CD4-positive, alpha-beta T cell treated with Interleukin-15 for 1 hour (primary cell): Measurements from ENCODE around the gene SLF1.

Source experiments
- DNase-seq: peaks from one replicate; pipeline ENCODE4 v3.0.0-alpha.2; 2020

The SLF1 gene

GRCh38 chr5:94667937-94668336 lies 49.5 kb downstream of the SLF1 start:
- DNase-seq: no peak

GRCh38 chr5:94670726-94671125 lies 52.3 kb downstream of the SLF1 start:
- no peak for DNase-seq

- DNase-seq: no peak
Observed at GRCh38 chr5:94672746-94673145, 54.3 kb downstream of the SLF1 start.

- DNase-seq: no peak
Observed at GRCh38 chr5:94674490-94675382, 56.3 kb downstream of the SLF1 start.

GRCh38 chr5:94675965-94676618 lies 57.6 kb downstream of the SLF1 start:
- no peak for DNase-seq

- no peak for DNase-seq
Observed at GRCh38 chr5:94682814-94683520, 64.5 kb downstream of the SLF1 start.

GRCh38 chr5:94689908-94690307 lies 71.4 kb downstream of the SLF1 start:
- DNase-seq: no peak

- DNase-seq: no peak
Observed at GRCh38 chr5:94690778-94691177, 72.3 kb downstream of the SLF1 start.

- no peak for DNase-seq
Observed at GRCh38 chr5:94691291-94691690, 72.8 kb downstream of the SLF1 start.

- DNase-seq: no peak
Observed at GRCh38 chr5:94691949-94692348, 73.5 kb downstream of the SLF1 start.

GRCh38 chr5:94692581-94692980 lies 74.1 kb downstream of the SLF1 start:
- no peak for DNase-seq

- DNase-seq: no peak
Observed at GRCh38 chr5:94693043-94693822, 74.8 kb downstream of the SLF1 start.

GRCh38 chr5:94693845-94694370 lies 75.4 kb downstream of the SLF1 start:
- no peak for DNase-seq

GRCh38 chr5:94694671-94695070 lies 76.2 kb downstream of the SLF1 start:
- DNase-seq: no peak

GRCh38 chr5:94698197-94698596 lies 79.7 kb downstream of the SLF1 start:
- no peak for DNase-seq

GRCh38 chr5:94699562-94699961 lies 81.1 kb downstream of the SLF1 start:
- DNase-seq: no peak

- no peak for DNase-seq
Observed at GRCh38 chr5:94700592-94700991, 82.1 kb downstream of the SLF1 start.

- DNase-seq: no peak
Observed at GRCh38 chr5:94702729-94703128, 84.3 kb downstream of the SLF1 start.

- no peak for DNase-seq
Observed at GRCh38 chr5:94705427-94705826, 87.0 kb downstream of the SLF1 start.

- DNase-seq: no peak
Observed at GRCh38 chr5:94707359-94707758, 88.9 kb downstream of the SLF1 start.

- DNase-seq: no peak
Observed at GRCh38 chr5:94709277-94709676, 90.8 kb downstream of the SLF1 start.

GRCh38 chr5:94711785-94712184 lies 93.3 kb downstream of the SLF1 start:
- DNase-seq: no peak

GRCh38 chr5:94715768-94716167 lies 97.3 kb downstream of the SLF1 start:
- no peak for DNase-seq
